ENCODE results near the gene MT1X. TPM values are rescaled to one million over a fixed set of nuclear protein-coding genes. Genes with fewer than 3 reads are reported as not detected.

Gene MT1X
- total and polyA plus RNA-seq, 2 of the 13 experiments (the other 11 are each of a cell fraction or from before 2014, with no cell fraction given): 19.7 to 288 TPM

DNA sequence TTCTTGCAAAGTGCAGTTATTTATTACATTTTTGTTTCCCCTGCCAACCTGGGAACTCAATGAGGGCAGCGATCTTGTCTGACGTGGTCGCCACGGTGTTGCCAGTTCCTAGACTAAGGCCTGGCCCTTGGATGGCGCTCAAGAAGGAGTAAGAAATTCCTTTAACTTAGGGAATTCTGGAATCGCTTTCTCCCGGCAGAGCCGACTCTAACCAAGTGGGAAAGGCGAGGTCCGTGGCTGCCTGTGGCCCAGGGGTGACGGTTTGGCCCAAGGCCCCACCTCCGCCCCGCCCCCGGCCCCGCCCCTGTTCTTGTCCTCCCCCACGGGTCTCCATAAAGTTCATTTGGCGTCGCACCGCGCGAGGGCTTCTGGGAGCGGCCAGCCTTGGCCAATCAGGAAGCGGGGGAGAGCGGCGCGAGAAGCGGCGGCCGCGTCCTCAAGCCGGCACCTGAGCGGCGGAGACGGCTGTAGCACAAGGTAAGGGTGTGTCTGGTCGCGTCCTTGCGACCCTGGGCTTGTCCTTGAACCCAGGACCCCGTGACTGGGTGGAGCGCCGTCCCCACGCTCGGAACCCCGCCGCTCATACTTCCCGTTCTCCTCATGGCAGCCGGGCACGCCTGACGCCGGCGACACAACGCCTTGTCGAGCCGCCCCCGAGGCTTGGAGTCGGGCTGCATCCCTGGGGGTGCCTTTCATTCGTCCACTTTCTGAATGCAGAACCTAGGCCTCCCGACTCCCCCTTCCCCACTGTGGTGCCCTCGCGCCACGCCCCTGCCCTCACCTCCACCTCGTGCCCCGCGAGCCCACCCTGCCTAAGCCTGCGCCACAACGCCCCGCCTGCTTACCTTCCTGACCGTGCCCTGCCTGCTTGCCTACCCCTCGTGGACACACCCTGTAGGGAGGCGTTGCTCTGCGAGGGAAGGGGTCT lies 47.7 kb downstream of the MT1X start, which contains the start of gene NUP93 (continued):
- TF ChIP-seq, protein P1, sequence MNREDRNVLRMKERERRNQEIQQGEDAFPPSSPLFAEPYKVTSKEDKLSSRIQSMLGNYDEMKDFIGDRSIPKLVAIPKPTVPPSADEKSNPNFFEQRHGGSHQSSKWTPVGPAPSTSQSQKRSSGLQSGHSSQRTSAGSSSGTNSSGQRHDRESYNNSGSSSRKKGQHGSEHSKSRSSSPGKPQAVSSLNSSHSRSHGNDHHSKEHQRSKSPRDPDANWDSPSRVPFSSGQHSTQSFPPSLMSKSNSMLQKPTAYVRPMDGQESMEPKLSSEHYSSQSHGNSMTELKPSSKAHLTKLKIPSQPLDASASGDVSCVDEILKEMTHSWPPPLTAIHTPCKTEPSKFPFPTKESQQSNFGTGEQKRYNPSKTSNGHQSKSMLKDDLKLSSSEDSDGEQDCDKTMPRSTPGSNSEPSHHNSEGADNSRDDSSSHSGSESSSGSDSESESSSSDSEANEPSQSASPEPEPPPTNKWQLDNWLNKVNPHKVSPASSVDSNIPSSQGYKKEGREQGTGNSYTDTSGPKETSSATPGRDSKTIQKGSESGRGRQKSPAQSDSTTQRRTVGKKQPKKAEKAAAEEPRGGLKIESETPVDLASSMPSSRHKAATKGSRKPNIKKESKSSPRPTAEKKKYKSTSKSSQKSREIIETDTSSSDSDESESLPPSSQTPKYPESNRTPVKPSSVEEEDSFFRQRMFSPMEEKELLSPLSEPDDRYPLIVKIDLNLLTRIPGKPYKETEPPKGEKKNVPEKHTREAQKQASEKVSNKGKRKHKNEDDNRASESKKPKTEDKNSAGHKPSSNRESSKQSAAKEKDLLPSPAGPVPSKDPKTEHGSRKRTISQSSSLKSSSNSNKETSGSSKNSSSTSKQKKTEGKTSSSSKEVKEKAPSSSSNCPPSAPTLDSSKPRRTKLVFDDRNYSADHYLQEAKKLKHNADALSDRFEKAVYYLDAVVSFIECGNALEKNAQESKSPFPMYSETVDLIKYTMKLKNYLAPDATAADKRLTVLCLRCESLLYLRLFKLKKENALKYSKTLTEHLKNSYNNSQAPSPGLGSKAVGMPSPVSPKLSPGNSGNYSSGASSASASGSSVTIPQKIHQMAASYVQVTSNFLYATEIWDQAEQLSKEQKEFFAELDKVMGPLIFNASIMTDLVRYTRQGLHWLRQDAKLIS (CRISPR knock-in tag; IDR thresholded peaks at IDR 0.05): no peak
- no peak for TF ChIP-seq LCORL (IDR thresholded peaks at IDR 0.05)
- 0 out of 2 replicates have a peak, but pooled peaks have one; percentile 32 for TF ChIP-seq LCORL (CRISPR knock-in tag; IDR thresholded peaks at IDR 0.05)
- TF ChIP-seq, protein P2, sequence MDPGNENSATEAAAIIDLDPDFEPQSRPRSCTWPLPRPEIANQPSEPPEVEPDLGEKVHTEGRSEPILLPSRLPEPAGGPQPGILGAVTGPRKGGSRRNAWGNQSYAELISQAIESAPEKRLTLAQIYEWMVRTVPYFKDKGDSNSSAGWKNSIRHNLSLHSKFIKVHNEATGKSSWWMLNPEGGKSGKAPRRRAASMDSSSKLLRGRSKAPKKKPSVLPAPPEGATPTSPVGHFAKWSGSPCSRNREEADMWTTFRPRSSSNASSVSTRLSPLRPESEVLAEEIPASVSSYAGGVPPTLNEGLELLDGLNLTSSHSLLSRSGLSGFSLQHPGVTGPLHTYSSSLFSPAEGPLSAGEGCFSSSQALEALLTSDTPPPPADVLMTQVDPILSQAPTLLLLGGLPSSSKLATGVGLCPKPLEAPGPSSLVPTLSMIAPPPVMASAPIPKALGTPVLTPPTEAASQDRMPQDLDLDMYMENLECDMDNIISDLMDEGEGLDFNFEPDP (CRISPR knock-in tag; conservative IDR thresholded peaks at IDR 0.05): 0 out of 2 replicates have a peak, but pooled peaks have one; percentile 86
- TF ChIP-seq ZNF468 (CRISPR knock-in tag; IDR thresholded peaks at IDR 0.05): peak; percentile 81; the same call in 1 of the 2 replicates
- TF ChIP-seq, protein P3, sequence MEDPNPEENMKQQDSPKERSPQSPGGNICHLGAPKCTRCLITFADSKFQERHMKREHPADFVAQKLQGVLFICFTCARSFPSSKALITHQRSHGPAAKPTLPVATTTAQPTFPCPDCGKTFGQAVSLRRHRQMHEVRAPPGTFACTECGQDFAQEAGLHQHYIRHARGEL (CRISPR knock-in tag; IDR thresholded peaks at IDR 0.05): no peak
- TF ChIP-seq, protein P4, sequence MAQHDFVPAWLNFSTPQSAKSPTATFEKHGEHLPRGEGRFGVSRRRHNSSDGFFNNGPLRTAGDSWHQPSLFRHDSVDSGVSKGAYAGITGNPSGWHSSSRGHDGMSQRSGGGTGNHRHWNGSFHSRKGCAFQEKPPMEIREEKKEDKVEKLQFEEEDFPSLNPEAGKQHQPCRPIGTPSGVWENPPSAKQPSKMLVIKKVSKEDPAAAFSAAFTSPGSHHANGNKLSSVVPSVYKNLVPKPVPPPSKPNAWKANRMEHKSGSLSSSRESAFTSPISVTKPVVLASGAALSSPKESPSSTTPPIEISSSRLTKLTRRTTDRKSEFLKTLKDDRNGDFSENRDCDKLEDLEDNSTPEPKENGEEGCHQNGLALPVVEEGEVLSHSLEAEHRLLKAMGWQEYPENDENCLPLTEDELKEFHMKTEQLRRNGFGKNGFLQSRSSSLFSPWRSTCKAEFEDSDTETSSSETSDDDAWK (CRISPR knock-in tag; IDR thresholded peaks at IDR 0.05): no peak
- TF ChIP-seq MIER3 (CRISPR knock-in tag; IDR thresholded peaks at IDR 0.05; ENCODE audit: borderline replicate concordance): no peak
- TF ChIP-seq AKAP8 (CRISPR knock-in tag; IDR thresholded peaks at IDR 0.05): peak; percentile 71; the same call in 1 of the 2 replicates
- TF ChIP-seq ZNF547 (CRISPR knock-in tag; IDR thresholded peaks at IDR 0.05): peak; percentile 72
- TF ChIP-seq PLRG1 (conservative IDR thresholded peaks at IDR 0.05): no peak
- TF ChIP-seq, protein P5, sequence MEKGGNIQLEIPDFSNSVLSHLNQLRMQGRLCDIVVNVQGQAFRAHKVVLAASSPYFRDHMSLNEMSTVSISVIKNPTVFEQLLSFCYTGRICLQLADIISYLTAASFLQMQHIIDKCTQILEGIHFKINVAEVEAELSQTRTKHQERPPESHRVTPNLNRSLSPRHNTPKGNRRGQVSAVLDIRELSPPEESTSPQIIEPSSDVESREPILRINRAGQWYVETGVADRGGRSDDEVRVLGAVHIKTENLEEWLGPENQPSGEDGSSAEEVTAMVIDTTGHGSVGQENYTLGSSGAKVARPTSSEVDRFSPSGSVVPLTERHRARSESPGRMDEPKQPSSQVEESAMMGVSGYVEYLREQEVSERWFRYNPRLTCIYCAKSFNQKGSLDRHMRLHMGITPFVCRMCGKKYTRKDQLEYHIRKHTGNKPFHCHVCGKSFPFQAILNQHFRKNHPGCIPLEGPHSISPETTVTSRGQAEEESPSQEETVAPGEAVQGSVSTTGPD (CRISPR knock-in tag; IDR thresholded peaks at IDR 0.05): 0 out of 2 replicates have a peak, but pooled peaks have one; percentile 2
- TF ChIP-seq KDM6A (CRISPR knock-in tag; IDR thresholded peaks at IDR 0.05; ENCODE audit: low read depth): 0 out of 2 replicates have a peak, but pooled peaks have one; percentile 17
- no peak for TF ChIP-seq MBNL3 (CRISPR knock-in tag; conservative IDR thresholded peaks at IDR 0.05)
- TF ChIP-seq ZNF605 (CRISPR knock-in tag; IDR thresholded peaks at IDR 0.05): no peak; the same call in 1 of the 2 replicates
- TF ChIP-seq ZNF780A (CRISPR knock-in tag; IDR thresholded peaks at IDR 0.05): no peak; the same call in 1 of the 2 replicates
- peak; percentile 88 for TF ChIP-seq KDM2A (CRISPR knock-in tag; IDR thresholded peaks at IDR 0.05; ENCODE audit: borderline replicate concordance, low read depth)
- TF ChIP-seq MXI1 (IDR thresholded peaks at IDR 0.05; ENCODE audit: borderline replicate concordance, low read depth, low read length): peak; percentile 84; the same call in 1 of the 3 replicates
- peak; percentile 90 for TF ChIP-seq DMAP1 (CRISPR knock-in tag; IDR thresholded peaks at IDR 0.05)
- TF ChIP-seq GATAD2A (CRISPR knock-in tag; IDR thresholded peaks at IDR 0.05): peak; percentile 67
- TF ChIP-seq, protein P6, sequence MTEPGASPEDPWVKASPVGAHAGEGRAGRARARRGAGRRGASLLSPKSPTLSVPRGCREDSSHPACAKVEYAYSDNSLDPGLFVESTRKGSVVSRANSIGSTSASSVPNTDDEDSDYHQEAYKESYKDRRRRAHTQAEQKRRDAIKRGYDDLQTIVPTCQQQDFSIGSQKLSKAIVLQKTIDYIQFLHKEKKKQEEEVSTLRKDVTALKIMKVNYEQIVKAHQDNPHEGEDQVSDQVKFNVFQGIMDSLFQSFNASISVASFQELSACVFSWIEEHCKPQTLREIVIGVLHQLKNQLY (CRISPR knock-in tag; IDR thresholded peaks at IDR 0.05): no peak

Data from HepG2 (cell line).